Putamen (tissue), 1 donor: ENCODE data around the gene CFH.
"Not testable (repeated sequence)": the region's sequence is repeated elsewhere in the genome, so short reads cannot be mapped to it uniquely, and the experiment has no call there.

Experiments
- DNase-seq: peaks from one replicate; pipeline ENCODE4 v3.0.0-alpha.2; 2016; ENCODE audit warnings: low spot score

Gene CFH

GRCh38 chr1:196651637-196652215 is at the start of gene CFH:
CFH (plus strand) TSS chr1:196652043; CDS start chr1:196652118, 75 bp downstream.
- DNase-seq: no peak

GRCh38 chr1:196603651-196604050 is 48.2 kb upstream of the CFH start:
- DNase-seq: no peak

- DNase-seq: no peak
These were observed 43.9 kb upstream of the CFH start for GRCh38 chr1:196607981-196608380.

- DNase-seq: no peak
These were observed 43.2 kb upstream of the CFH start, which contains the start of gene KCNT2 for GRCh38 chr1:196608390-196609369. KCNT2 (minus strand) TSS chr1:196608440; CDS start chr1:196608309, 131 bp downstream.

- DNase-seq: no peak
These were observed 42.5 kb upstream of the CFH start for GRCh38 chr1:196609370-196609737.

- no peak for DNase-seq
These were observed 40.0 kb upstream of the CFH start for GRCh38 chr1:196611873-196612272.

- no peak for DNase-seq
These were observed 32.1 kb upstream of the CFH start for GRCh38 chr1:196619721-196620120.

- no peak for DNase-seq
These were observed 28.8 kb upstream of the CFH start for GRCh38 chr1:196623079-196623478.

- DNase-seq: no peak
These were observed 23.0 kb upstream of the CFH start for GRCh38 chr1:196628838-196629237.

GRCh38 chr1:196637606-196638005 is 14.2 kb upstream of the CFH start:
- DNase-seq: no peak

- no peak for DNase-seq
These were observed 13.4 kb upstream of the CFH start for GRCh38 chr1:196638466-196638865.

- not testable (repeated sequence) for DNase-seq
These were observed 12.6 kb upstream of the CFH start for GRCh38 chr1:196639291-196639690.

- no peak for DNase-seq
These were observed 10.9 kb upstream of the CFH start for GRCh38 chr1:196640976-196641375.

GRCh38 chr1:196649990-196650389 is 1.9 kb upstream of the CFH start:
- no peak for DNase-seq

- DNase-seq: no peak
These were observed 1.4 kb upstream of the CFH start for GRCh38 chr1:196650403-196650802.

GRCh38 chr1:196651079-196651478 is 764 bp upstream of the CFH start:
- DNase-seq: no peak

- DNase-seq: no peak
These were observed 2.4 kb downstream of the CFH start for GRCh38 chr1:196654271-196654670.

- DNase-seq: peak; percentile 55
These were observed 3.2 kb downstream of the CFH start for GRCh38 chr1:196655071-196655470.

- no peak for DNase-seq
These were observed 3.7 kb downstream of the CFH start for GRCh38 chr1:196655494-196655893.

GRCh38 chr1:196659471-196659870 is 7.6 kb downstream of the CFH start:
- DNase-seq: no peak

- DNase-seq: no peak
These were observed 8.4 kb downstream of the CFH start for GRCh38 chr1:196660272-196660671.

GRCh38 chr1:196660852-196661251 is 9.0 kb downstream of the CFH start:
- no peak for DNase-seq

- DNase-seq: no peak
These were observed 9.5 kb downstream of the CFH start for GRCh38 chr1:196661345-196661744.
